GM23338 (cell line): ENCODE results near the gene SERP2. TPM values are rescaled to one million over a fixed set of nuclear protein-coding genes. Genes with fewer than 3 reads are reported as not detected.

Experiments
- ATAC-seq: fragments of 200-7000 bp; cut with Tn5 transposase; 3 replicates; pipeline ENCODE4 v1.9.1; 2020
- DNase-seq: peaks from one replicate; pipeline ENCODE4 v3.0.0-alpha.2; 2015; ENCODE audit warnings: low spot score
- H2AFZ ChIP-seq: fragments of 200-600 bp; sonication (generic); 2 replicates; pipeline ENCODE4 v1.8.0; 2016; ENCODE audit warnings: antibody characterized with exemption, mild to moderate bottlenecking, moderate library complexity
- H3F3A ChIP-seq: fragments of 200-600 bp; sonication (generic); replicated peaks from 2 replicates; pipeline ENCODE4 v1.8.0; 2017; ENCODE audit warnings: antibody characterized with exemption, mixed run types, low read depth
- H3K27ac ChIP-seq: fragments of 200-600 bp; sonication (generic); 2 replicates; pipeline ENCODE4 v1.6.1; 2016; ENCODE audit warnings: low read depth
- H3K27me3 ChIP-seq: fragments of 200-600 bp; sonication (generic); 2 replicates; pipeline ENCODE4 v1.8.0; 2016; ENCODE audit warnings: mild to moderate bottlenecking, mixed run types, moderate library complexity; ENCODE audit not compliant: insufficient read depth
- H3K36me3 ChIP-seq: fragments of 200-600 bp; sonication (generic); 2 replicates; pipeline ENCODE4 v1.8.0; 2016; ENCODE audit warnings: mild to moderate bottlenecking; ENCODE audit not compliant: insufficient read depth
- H3K4me1 ChIP-seq: fragments of 200-600 bp; sonication (generic); 2 replicates; pipeline ENCODE4 v1.8.0; 2016; ENCODE audit warnings: mild to moderate bottlenecking, moderate library complexity; ENCODE audit not compliant: insufficient read depth
- H3K4me2 ChIP-seq: fragments of 200-600 bp; sonication (generic); 2 replicates; pipeline ENCODE4 v1.7.1; 2017; ENCODE audit warnings: mixed run types
- H3K4me3 ChIP-seq: fragments of 200-600 bp; sonication (generic); 2 replicates; pipeline ENCODE4 v1.6.1; 2016; ENCODE audit warnings: mixed run types
- H3K79me2 ChIP-seq: fragments of 200-600 bp; sonication (generic); replicated peaks from 2 replicates; pipeline ENCODE4 v1.8.0; 2017; ENCODE audit warnings: mild to moderate bottlenecking; ENCODE audit not compliant: insufficient read depth
- H3K9me2 ChIP-seq: fragments of 200-600 bp; sonication (generic); 2 replicates; pipeline ENCODE4 v1.8.0; 2017; ENCODE audit not compliant: insufficient read depth
- H4K20me1 ChIP-seq: fragments of 200-600 bp; sonication (generic); replicated peaks from 2 replicates; pipeline ENCODE4 v1.8.0; 2017; ENCODE audit warnings: mild to moderate bottlenecking; ENCODE audit not compliant: insufficient read depth
- H3K27ac Mint-ChIP-seq: 2 replicates; pipeline ENCODE4 v1.8.0; 2020; ENCODE audit warnings: inconsistent platforms, mild to moderate bottlenecking, moderate library complexity, mixed read lengths
- H3K27me3 Mint-ChIP-seq: 3 replicates; pipeline ENCODE4 v1.8.0; 2022; ENCODE audit warnings: low read depth, mild to moderate bottlenecking, moderate library complexity, mixed read lengths, inconsistent platforms; ENCODE audit not compliant: insufficient read depth, poor library complexity
- H3K36me3 Mint-ChIP-seq: 3 replicates; pipeline ENCODE4 v1.8.0; 2021; ENCODE audit warnings: low read depth, mild to moderate bottlenecking, inconsistent platforms, moderate library complexity, mixed read lengths
- H3K4me1 Mint-ChIP-seq: 3 replicates; pipeline ENCODE4 v1.8.0; 2020; ENCODE audit warnings: mild to moderate bottlenecking, inconsistent platforms, mixed read lengths
- H3K4me3 Mint-ChIP-seq: 3 replicates; pipeline ENCODE4 v1.8.0; 2021; ENCODE audit warnings: moderate library complexity, mild to moderate bottlenecking, inconsistent platforms, mixed read lengths
- H3K9me3 Mint-ChIP-seq: 3 replicates; pipeline ENCODE4 v1.8.0; 2020; ENCODE audit warnings: moderate library complexity, mild to moderate bottlenecking, inconsistent platforms, mixed read lengths
- CREB1 ChIP-seq: fragments of 250-450 bp; sonication (Bioruptor Pico); IDR thresholded peaks from 2 replicates; pipeline ENCODE4 v1.5.0; 2020; ENCODE audit warnings: low read depth, mild to moderate bottlenecking, moderate library complexity
- CTCF ChIP-seq, 2 experiments: fragments of 200-600 bp in 1 of 2; sonication (generic) in 1 of 2; conservative IDR thresholded peaks; 2 replicates each; pipeline versions ENCODE4 v1.5.1 to v1.6.1; 2016 to 2017; ENCODE audit warnings: antibody characterized with exemption in 2 of 2, low read depth in 2 of 2, mild to moderate bottlenecking in 2 of 2, moderate library complexity in 1 of 2
- ETS1 ChIP-seq: IDR thresholded peaks from 2 replicates; pipeline ENCODE4 v1.6.1; 2016; ENCODE audit warnings: antibody characterized with exemption
- EZH2 ChIP-seq: fragments of 200-600 bp; sonication (generic); IDR thresholded peaks from one replicate; pipeline ENCODE4 v1.8.0; 2017; ENCODE audit warnings: antibody characterized with exemption, mild to moderate bottlenecking, low read depth; ENCODE audit not compliant: unreplicated experiment
- EZH2phosphoT487 ChIP-seq: fragments of 200-600 bp; sonication (generic); IDR thresholded peaks from one replicate; pipeline ENCODE4 v1.8.1; 2018; ENCODE audit warnings: antibody characterized with exemption; ENCODE audit not compliant: unreplicated experiment
- JUNB ChIP-seq: IDR thresholded peaks from one replicate; pipeline ENCODE4 v1.6.1; 2016; ENCODE audit warnings: antibody characterized with exemption; ENCODE audit not compliant: unreplicated experiment
- NANOG ChIP-seq: IDR thresholded peaks from 2 replicates; pipeline ENCODE4 v1.6.1; 2016; ENCODE audit warnings: antibody characterized with exemption, borderline replicate concordance
- POLR2AphosphoS5 ChIP-seq: IDR thresholded peaks from 2 replicates; pipeline ENCODE4 v1.6.1; 2016; ENCODE audit warnings: antibody characterized with exemption, low read depth
- REST ChIP-seq: IDR thresholded peaks from one replicate; pipeline ENCODE4 v1.6.1; 2018; ENCODE audit warnings: antibody characterized with exemption; ENCODE audit not compliant: unreplicated experiment
- STAT1 ChIP-seq: IDR thresholded peaks from one replicate; pipeline ENCODE4 v1.6.1; 2016; ENCODE audit warnings: antibody characterized with exemption; ENCODE audit not compliant: unreplicated experiment
- ZNF114 ChIP-seq: fragments of 250-450 bp; sonication (Bioruptor Pico); IDR thresholded peaks from 2 replicates; pipeline ENCODE4 v1.5.0; 2020; ENCODE audit warnings: mild to moderate bottlenecking, moderate library complexity
- ZNF331 ChIP-seq: fragments of 250-450 bp; sonication (Bioruptor Pico); IDR thresholded peaks from 2 replicates; pipeline ENCODE4 v1.5.0; 2020; ENCODE audit warnings: low read depth, mild to moderate bottlenecking, moderate library complexity
- ZNF462 ChIP-seq: fragments of 250-450 bp; sonication (Bioruptor Pico); IDR thresholded peaks from 2 replicates; pipeline ENCODE4 v1.5.0; 2020; ENCODE audit warnings: mild to moderate bottlenecking, moderate library complexity
- polyA plus RNA-seq: library from polyadenylated mRNA; unstranded; fragments of >200 nt; fragmentation: Nextera tagmentation; extraction: Ambion mirVana; gene quantifications from 2 replicates; pipeline ENCODE4 v1.2.1, GENCODE V29; 2016
- total RNA-seq: library from RNA; depleted of rRNA; stranded (reverse); fragments of >200 nt; shearing (Covaris generic); gene quantifications from 2 replicates; pipeline ENCODE4 v1.2.3, GENCODE V29; 2014

SERP2 gene
- total and polyA plus RNA-seq, 2 experiments from 2014 or later = 0.59 to 3.4 TPM

GRCh38 chr13:44331446-44331845 is 42.2 kb upstream of the SERP2 start:
- Histone ChIP-seq H3K27ac (no peak overlapping the region), H3F3A (no peaks in the 10 kb centered on the region), H3K27me3 (no peaks in the 10 kb centered on the region), H3K79me2 (no peaks in the 10 kb centered on the region), H2AFZ (peak overlapping the region; percentile 59; the same call in 1 of the 2 replicates), H3K4me1 (peaks cover 6% of the 10 kb centered on the region; the same call in 1 of the 2 replicates), H3K4me3 (no peak overlapping the region), H3K9me2 (0 out of 2 replicates have a peak, but pooled peaks cover 2% of the 10 kb centered on the region), H3K36me3 (no peaks in the 10 kb centered on the region), H4K20me1 (no peaks in the 10 kb centered on the region), H3K4me2 (no peak overlapping the region)
- DNase-seq (no peak), ATAC-seq (no peak)
- H3K27me3 Mint-ChIP-seq = peaks cover 10% of the 10 kb centered on the region
- H3K36me3 Mint-ChIP-seq = no peaks in the 10 kb centered on the region
- H3K9me3 Mint-ChIP-seq = peaks cover 11% of the 10 kb centered on the region
- H3K4me3 Mint-ChIP-seq = no peak overlapping the region
- H3K4me1 Mint-ChIP-seq = peaks cover 18% of the 10 kb centered on the region
- no peak overlapping the region for H3K27ac Mint-ChIP-seq
- TF ChIP-seq CREB1 (CRISPR knock-in tag) (no peak), STAT1 (no peak), CTCF (conservative IDR thresholded peaks at IDR 0.05; ENCODE audit: low read depth in 2 of 2) (no peak), JUNB (no peak), NANOG (no peak), ETS1 (no peak), ZNF462 (CRISPR knock-in tag) (no peak), EZH2 (no peak), ZNF114 (CRISPR knock-in tag) (no peak), REST (no peak), EZH2phosphoT487 (no peak), POLR2AphosphoS5 (no peak), ZNF331 (CRISPR knock-in tag) (no peak)
